HG02943 (cell line): Measurements from ENCODE around the gene SRSF5.
"Not testable (repeated sequence)": the region's sequence is repeated elsewhere in the genome, so short reads cannot be mapped to it uniquely, and the experiment has no call there.

Experiments used
- ATAC-seq: cut with Tn5 transposase; IDR thresholded peaks from one replicate; pipeline ENCODE4 v1.9.1; 2021; ENCODE audit warnings: mild to moderate bottlenecking, low read depth, moderate library complexity; ENCODE audit not compliant: unreplicated experiment

The SRSF5 gene

DNA sequence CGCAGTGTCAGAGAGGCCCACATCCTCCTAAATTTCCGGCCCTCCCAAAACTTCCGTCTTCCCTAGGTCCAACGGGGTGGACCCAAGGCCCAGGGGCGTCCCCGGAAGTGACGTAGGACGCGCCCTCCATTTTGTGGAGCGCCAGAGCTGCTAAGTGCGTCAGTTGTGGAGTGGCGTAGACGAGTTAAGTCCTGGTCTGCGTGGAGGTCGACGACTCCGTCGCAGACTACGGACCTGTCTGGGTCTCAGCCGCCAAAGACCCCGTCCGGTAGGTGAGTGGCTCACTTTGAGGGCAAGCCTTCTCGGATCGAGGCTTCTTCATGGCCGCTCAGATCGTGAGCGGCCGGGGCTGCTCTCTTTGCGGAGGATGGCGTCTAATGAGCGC lies at the start of gene SRSF5:
SRSF5 (plus strand) TSS at position 159 of the 385 bp plus-strand sequence. CDS start 1,015 bp downstream, outside the sequence.
- peak; percentile 89 for ATAC-seq

DNA sequence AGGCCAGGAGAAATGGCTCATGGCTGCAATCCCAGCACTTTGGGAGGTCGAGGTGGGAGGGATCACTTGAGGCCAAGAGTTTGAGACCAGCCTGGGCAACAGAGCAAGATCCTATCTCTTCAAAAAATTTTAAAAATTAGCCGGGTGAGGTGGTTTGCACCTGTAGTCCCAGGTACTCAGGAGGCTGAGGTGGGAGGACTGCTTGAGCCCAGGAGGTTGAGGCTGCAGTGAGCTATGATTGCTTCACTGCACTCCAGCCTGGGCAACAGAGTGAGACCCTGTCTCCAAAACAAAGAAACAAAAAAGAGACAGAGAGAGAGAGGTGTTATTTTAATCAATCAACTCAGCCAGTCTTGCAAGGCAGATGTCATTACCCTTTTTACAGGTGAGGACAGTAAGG lies 48.3 kb upstream of the SRSF5 start:
- ATAC-seq = not testable (repeated sequence)

DNA sequence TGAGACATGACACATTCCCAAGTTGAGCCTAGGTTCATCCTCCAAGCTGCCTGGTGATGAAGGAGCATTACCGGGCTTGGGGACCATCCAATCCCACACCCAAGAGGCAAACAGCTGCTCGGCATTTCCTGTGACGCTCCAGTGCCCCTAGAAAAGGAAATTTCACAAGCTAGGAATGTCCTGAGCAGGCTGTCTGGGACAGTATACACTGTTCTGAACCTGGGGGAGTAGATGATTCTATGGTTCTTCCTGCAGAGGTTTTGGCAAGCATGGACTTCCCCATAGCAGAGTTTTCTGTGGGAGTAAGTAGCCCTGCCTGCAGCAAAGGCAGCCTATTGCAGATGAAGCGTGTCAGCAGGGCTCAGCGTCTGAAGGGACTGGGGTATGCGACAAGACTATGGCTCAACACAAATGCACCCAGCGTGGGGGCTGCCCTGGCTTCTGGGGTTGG lies 47.4 kb upstream of the SRSF5 start:
- ATAC-seq = no peak

DNA sequence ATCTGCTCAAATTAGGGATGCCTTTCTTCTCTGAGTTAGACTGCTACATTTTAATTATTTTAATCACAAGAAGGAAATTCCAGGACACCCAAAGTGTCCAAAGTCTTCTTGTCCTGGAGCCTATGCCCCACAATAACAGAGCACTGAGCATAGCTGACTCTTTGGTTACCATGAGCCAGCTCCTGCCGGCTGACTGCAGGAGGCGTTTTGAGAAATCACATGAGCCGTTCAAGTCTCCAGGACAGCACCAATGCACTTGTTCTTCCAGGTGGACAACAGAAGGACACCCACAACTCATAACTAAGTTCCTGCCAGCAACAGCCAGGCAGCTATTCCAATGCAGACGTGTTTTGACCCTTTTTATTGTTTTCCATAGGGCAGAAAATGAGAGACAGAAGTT lies 46.0 kb upstream of the SRSF5 start:
- no peak for ATAC-seq

DNA sequence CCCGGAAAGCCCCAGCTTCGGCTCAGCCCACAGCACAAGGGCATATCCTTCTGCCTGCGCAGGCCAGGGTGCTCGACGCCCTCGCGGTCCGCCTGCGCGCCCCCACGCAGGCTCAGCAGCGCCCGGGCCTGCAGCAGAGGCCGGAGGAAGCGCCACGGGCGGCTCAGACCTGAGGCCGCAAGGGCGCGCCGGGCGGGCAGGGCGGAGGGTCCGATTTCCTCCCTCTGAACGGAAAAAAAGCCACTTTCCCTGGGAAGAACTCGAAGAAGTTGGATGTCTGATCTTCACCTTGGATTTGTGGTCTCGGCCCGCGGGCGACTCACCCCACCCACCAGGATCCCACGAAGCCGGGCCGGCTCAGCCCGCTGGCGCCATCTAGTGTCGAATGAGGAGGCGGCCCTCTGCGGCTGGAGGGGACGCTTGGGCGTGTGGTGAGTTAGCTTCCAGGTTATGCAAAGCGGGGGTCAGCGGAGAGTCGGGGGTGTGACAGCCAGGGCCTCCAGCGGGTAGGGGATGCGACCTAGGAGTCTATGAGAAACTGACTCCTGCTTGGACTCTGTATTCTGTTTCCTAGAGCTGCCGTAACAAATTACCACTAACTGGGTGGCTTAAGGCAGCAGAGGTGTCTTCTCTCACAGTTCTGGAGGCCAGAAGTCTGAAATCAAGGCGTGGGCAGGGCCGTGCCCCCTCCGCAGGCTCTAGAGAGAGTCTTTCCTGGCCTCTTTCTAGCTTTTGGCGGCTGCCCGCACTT lies 40.0 kb upstream of the SRSF5 start:
- ATAC-seq = peak; percentile 77

DNA sequence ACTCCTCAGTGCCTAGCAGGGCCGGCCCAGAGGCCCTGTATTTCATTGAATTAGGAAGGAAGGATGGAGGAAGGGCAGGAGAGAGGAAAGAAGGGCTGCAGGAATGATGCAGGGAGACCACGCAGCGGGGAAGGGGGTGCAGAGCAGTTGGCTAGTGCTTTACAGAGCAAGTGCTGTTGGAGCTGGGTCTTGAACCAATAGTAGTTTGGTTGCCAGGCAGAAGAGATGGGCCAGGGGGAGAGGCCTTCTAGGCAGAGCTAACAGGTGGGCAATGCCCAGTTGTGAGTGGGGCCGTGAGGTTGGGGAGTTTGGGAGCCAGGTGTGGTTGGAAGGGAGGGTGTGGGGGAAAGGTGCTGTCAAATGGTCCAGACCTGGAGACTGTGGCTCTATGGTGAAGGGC lies 39.1 kb upstream of the SRSF5 start:
- ATAC-seq = no peak

DNA sequence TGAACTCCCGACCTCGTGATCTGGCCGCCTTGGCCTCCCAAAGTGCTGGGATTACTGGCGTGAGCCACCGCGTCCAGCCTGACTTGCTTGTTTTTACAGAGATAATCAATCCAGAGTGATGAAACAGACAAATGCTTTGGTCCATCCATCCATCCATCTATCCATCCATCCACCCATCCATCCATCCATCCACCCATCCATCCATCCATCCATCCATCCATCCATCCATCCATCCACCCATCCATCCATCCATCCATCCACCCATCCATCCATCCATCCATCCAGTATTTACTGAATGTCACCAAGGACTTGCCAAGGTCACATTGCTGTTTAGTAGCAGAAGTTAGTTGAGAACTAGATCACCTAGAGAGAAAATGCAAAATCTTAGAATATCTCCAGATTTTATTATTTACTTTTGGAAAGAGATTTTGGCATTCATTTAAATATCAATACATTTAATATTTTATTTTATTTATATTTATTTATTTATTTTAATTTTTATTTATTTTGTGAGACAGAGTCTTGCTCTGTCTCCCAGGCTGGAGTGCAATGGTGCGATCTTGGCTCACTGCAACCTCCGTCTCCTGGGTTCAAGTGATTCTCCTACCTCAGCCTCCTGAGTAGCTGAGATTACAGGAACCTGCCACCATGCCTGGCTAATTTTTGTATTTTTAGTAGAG lies 34.9 kb upstream of the SRSF5 start:
- not testable (repeated sequence) for ATAC-seq

DNA sequence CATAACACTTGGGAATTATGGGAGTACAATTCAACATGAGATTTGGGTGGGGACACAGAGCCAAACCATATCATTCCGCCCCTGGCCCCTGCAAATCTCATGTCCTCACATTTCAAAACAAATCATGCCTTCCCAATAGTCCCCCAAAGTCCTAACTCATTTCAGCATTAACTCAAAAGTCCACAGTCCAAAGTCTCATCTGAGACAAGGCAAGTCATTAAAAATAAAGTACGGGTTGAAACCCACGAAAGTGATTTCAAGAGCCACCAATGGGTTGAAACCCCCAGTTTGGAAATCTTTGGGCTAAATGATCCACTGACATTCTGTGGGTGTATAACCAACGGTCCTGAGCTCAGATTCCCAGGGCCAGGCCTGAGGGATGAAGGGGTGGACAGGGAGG lies 30.5 kb upstream of the SRSF5 start:
- not testable (repeated sequence) for ATAC-seq

DNA sequence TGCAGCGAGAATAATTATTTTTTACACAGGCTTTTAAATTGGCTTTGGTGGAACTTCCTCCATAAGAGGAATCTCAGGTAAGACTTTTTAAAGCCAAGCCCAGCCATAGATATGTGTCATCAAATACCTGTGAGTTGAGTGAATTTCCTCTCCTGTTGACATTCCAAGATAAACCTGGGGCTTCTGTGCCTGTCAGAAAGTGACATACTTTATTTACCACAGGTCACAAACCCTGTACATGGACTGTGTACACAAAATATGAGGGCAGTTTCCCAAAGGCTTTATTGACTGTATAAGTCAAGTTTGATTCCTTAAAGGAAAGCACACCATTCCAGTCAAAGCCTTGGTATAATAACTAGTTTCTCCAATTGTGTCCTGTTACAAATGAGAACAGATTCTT lies 25.9 kb upstream of the SRSF5 start:
- ATAC-seq = no peak

DNA sequence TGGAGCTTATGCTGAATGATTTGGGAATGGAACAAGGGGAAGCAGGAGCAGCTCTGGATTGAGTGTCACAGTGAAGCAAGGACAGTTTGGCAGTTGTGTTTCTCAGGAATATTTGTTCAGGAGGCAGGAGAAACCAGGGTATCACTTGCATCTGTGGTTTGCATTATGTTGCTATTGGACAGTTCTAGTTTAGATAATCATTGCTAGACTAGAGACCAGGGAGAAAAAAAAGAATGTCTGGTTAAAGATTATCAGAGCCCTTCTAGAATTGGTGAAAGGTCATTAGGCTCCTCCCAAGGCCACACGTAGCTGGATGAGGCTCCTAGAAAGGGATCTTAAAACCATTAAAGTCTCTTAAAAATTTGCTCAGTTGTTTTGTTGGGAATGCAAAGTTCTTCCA lies 17.0 kb upstream of the SRSF5 start:
- no peak for ATAC-seq

DNA sequence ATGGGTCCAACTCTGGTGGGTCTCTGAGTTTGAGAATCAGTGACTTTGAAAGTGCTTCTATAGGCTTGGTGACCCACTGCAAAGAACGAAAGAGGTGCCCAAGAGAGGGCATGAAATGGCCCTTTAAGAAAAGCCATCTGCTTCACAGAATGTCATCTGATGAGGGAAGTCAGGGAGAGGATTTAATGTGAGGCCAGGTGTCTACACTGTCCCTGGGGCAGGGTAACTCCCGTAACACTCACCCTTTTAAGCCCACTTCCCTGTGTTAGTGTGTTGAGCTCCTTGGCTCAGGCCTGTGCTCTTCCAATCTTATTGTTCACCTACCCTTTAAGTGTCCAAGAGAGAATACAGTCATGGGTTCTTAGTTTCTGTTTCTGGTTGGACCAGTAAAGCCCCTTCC lies 16.4 kb upstream of the SRSF5 start:
- ATAC-seq = no peak

DNA sequence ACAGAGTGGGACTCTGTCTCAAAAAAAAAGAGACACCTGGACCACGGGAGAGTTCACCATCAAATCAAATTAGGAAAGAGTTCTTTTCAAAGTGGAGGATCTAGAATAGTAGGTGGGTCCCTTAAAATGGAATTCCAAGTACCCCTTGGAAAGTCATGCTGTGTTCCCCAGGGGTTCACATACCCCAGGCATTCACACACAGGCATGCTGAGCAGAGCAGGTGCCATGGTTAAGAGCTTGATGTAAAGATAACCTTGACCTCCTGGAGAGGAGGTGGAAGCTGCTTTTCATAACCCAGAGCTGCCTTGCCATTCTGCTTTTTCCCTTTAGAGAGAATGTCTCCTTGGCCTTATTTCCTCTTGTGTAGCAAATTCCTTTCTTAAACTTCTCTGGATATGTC lies 14.2 kb upstream of the SRSF5 start:
- ATAC-seq = no peak

DNA sequence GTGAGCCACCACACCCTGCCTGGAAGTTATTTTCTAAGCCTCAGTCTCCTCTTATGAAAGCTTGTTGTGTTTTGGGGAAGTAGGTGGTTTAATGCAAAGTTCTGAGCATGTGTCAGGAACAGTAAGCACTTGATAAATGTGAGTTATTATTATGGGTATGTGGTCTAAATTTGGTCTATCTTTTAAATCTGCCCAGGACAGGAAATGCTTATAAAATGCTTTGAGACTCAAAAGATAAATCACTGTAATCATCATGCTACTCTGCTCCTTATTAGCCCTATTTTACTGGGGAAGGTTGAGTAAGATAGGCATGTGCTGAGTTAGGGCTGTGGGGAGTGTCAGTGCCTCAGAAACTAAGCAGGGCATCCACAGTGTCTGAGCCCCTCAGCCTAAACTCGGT lies 13.1 kb upstream of the SRSF5 start:
- ATAC-seq = no peak

DNA sequence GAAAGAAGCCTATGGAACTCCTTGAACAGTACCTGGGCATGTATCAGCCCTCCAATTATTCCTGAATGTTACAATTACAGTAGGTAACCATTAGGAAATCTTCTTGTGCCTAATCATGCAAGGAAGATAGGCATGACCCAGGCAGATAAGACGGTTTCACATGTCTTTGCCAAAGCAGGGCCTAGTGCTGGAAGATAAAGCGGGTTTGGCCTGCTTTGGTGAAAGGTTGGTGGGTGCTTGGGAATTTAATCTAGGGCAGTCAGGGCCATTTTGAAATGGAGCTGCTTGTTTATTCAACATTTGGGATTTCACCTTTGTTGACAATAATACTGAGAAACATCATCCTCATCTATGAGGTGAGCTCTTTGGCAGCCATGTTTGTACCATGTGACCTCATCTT lies 12.5 kb upstream of the SRSF5 start:
- no peak for ATAC-seq

DNA sequence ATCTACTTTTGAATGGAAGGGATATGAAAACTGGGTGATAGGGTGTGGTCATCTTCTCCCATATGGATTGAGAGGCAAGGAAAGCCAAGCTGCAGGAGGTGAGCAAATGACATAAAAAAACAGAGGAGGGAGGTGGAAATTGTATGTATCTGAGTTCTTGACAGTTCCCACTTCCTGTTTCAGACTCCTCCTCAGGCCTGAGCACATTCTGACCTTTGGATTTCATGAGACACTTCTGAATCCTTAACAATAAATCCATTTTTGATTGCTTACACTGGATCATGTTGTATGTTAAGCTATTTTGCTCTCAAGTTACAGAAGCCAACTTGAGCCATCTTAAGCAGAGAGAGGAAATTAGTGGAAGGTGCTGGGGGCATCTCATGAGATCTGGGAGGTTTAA lies 11.6 kb upstream of the SRSF5 start:
- ATAC-seq = no peak

DNA sequence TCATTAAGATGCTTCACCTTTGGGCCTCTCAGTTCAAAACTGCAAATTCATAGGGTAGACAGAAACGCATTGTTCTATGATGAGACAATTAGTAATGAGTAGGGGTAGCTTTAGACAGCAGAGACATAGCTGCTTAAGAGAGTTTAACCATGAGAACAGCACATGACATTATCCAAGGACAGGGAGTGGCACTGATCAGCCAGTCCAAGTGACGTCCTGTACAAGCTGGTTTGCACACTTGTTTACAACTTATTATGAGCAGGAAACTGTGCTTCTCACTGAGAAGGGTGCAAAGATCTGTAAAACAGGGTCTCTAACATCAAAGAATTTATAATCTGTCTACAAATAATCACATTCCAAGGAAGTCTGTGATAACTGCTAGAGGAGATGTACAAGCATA lies 11.2 kb upstream of the SRSF5 start:
- ATAC-seq = no peak

DNA sequence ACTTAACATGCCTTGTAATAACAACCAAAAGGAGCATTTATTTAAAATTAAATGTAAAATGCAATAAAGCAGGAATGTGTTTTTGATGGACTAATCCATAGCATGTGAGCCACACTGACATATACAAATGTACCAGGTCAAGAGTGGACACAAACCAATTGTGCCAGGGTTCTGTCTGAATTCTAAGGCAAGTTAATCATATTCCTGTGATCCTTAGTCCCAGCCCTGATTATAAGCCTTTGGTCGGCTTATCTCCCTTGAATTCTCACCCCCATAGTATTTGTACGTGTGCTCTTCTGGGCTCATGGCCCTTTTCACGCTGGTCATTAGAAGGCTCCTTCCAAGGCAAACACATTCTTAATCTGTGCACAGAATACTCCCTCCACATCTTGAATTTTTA lies 10.6 kb upstream of the SRSF5 start:
- no peak for ATAC-seq

DNA sequence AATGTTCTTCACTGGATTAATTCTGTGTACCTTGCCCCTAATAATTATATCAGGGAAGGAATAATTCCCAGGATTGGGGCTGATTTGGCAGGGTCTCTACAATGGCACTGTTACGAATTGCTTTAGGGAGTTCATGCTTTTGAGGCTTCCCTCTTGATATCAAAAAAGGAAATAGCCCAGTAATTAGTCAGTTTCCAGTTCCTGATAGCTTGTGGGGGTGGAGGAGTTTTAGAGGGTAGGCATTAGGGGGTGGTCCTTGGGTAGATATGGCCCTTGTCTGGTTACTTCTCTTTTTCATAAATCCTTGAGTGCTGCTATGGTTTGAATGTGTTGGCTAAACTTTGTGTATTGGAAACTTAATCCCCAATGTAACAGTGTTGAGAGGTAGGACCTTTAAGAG lies 6.1 kb upstream of the SRSF5 start:
- ATAC-seq = no peak

DNA sequence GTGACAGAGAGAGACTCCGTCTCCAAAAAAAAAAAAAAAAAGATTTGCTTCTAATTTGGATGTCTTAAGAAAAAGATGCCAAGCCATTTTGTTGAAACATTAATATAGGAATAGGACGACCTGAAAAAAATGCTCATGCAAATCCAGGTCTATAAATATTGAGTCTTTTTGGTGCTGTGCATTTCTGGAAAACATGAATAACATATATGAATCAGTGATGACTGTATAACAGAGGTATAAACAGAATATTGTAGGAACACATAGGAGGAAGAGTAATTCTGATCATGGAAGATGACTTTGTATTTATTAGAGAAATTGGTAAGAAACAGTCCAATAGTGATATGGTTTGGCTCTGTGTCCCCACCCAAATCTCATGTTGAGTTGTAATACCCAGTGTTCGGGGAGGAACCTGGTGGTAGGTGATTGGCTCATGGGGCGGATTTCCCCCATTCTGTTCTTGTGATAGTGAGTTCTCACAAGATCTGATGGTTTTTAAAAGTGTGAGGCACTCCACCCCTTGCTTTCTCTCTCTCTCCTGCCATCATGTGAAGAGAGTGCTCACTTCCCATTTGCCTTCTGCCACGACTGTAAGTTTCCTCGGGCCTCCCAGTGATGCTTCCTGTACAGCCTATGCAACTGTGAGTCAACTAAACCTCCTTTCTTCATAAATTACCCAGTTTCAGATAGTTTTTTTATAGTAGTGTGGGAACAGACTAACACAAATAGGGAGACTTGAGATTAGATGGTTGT lies 3.0 kb upstream of the SRSF5 start:
- no peak for ATAC-seq

DNA sequence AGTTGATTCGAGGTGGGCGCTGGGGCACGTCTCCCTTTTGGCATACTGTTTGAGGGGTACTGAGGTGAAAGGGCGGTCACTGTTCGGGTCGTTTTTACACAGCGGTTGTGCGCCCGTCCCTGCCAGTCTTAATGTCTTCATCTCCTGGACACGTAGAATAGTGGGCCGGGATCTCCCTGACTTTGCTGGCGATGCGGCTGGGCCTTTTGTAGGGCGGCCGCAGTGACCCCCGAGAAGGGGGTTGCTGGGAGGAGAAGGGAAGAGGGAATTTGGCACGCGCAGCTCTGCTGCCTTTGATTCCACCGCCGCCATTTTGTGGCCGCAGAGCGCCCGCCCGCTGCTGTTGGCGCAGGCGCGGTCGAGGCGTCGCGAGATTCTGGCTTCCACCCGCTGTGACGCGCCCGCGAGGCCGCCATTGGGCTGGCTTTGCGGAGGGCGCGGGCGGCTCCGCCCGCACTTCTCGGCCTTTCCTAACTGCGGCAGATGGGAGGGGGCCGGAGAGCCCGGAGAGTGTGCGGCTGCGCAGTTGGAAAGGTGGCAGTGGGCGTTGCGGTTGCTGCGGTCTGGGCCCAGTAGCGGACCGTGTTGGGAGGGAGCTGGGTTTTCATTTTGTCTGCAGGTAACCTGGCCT lies 542 bp downstream of the SRSF5 start:
- peak; percentile 52 for ATAC-seq

DNA sequence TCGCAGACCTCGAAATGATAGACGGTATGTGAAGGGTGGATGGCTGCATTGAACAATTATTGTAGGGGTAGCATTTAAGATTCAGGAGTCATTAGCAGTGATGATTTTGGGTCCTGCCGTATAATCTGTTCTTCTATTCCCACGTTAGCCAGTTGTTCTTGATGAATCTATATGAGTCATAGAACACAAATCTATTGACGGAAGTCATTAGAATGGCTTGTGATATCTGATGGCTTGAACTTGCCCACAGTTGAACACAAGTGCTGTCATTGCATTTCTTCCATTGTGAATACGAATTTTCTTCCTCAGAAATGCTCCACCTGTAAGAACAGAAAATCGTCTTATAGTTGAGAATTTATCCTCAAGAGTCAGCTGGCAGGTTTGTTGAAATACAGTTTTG lies 1.9 kb downstream of the SRSF5 start:
- ATAC-seq = no peak
